ENCODE measurements around the gene SND1.

SND1 gene

GRCh38 chr7:127979728-127980126 is 327.7 kb downstream of the SND1 start:
- no peak for DNase-seq

- no peak for DNase-seq
These were observed 328.9 kb downstream of the SND1 start for GRCh38 chr7:127980901-127981300.

- no peak for DNase-seq
These were observed 330.0 kb downstream of the SND1 start for GRCh38 chr7:127981965-127982364.

GRCh38 chr7:127983804-127984332 is 331.9 kb downstream of the SND1 start:
- no peak for DNase-seq

- DNase-seq: no peak
These were observed 334.9 kb downstream of the SND1 start for GRCh38 chr7:127986581-127987521.

GRCh38 chr7:127988751-127989150 is 336.8 kb downstream of the SND1 start:
- no peak for DNase-seq

- no peak for DNase-seq
These were observed 341.3 kb downstream of the SND1 start for GRCh38 chr7:127993317-127993716.

- DNase-seq: no peak
These were observed 342.0 kb downstream of the SND1 start for GRCh38 chr7:127993987-127994386.

GRCh38 chr7:127995156-127995880 is 343.3 kb downstream of the SND1 start:
- DNase-seq: no peak

- no peak for DNase-seq
These were observed 343.9 kb downstream of the SND1 start for GRCh38 chr7:127995881-127996215.

GRCh38 chr7:127996253-127997071 is 344.5 kb downstream of the SND1 start:
- DNase-seq: no peak

- no peak for DNase-seq
These were observed 345.4 kb downstream of the SND1 start for GRCh38 chr7:127997226-127997922.

GRCh38 chr7:127998671-127999070 is 346.7 kb downstream of the SND1 start:
- no peak for DNase-seq

- DNase-seq: no peak
These were observed 348.1 kb downstream of the SND1 start for GRCh38 chr7:128000048-128000447.

GRCh38 chr7:128000854-128001265 is 348.9 kb downstream of the SND1 start:
- no peak for DNase-seq

GRCh38 chr7:128003167-128003566 is 351.2 kb downstream of the SND1 start:
- DNase-seq: no peak

GRCh38 chr7:128003787-128004186 is 351.8 kb downstream of the SND1 start:
- DNase-seq: no peak

- no peak for DNase-seq
These were observed 352.6 kb downstream of the SND1 start for GRCh38 chr7:128004623-128005022.

- DNase-seq: peak; percentile 72
These were observed 353.1 kb downstream of the SND1 start for GRCh38 chr7:128005117-128005516.

- DNase-seq: no peak
These were observed 353.8 kb downstream of the SND1 start for GRCh38 chr7:128005759-128006159.

- no peak for DNase-seq
These were observed 354.7 kb downstream of the SND1 start for GRCh38 chr7:128006550-128007302.

- peak; percentile 6 for DNase-seq
These were observed 355.3 kb downstream of the SND1 start for GRCh38 chr7:128007303-128007680.
